HG03108 (cell line): ENCODE data around the gene RHO.
"Not testable (repeated sequence)": the region's sequence is repeated elsewhere in the genome, so short reads cannot be mapped to it uniquely, and the experiment has no call there.

Source experiments
- ATAC-seq: cut with Tn5 transposase; IDR thresholded peaks from one replicate; pipeline ENCODE4 v1.9.1; 2021; ENCODE audit warnings: moderate library complexity; ENCODE audit not compliant: unreplicated experiment

Gene RHO

GRCh38 chr3:129528589-129529100, at the start of gene RHO:
RHO (plus strand) TSS chr3:129528639; CDS start chr3:129528734, 95 bp downstream.
- ATAC-seq = no peak

GRCh38 chr3:129481225-129481765, 47.1 kb upstream of the RHO start:
- not testable (repeated sequence) for ATAC-seq

GRCh38 chr3:129481766-129482332, 46.6 kb upstream of the RHO start:
- no peak for ATAC-seq

- ATAC-seq = no peak
These were observed 45.7 kb upstream of the RHO start for GRCh38 chr3:129482721-129483120.

- ATAC-seq = no peak
These were observed 44.6 kb upstream of the RHO start for GRCh38 chr3:129483870-129484269.

- ATAC-seq = not testable (repeated sequence)
These were observed 43.3 kb upstream of the RHO start for GRCh38 chr3:129485146-129485545.

- no peak for ATAC-seq
These were observed 42.4 kb upstream of the RHO start for GRCh38 chr3:129485721-129486663.

GRCh38 chr3:129486664-129487035, 41.8 kb upstream of the RHO start:
- ATAC-seq = no peak

GRCh38 chr3:129487183-129487867, 41.1 kb upstream of the RHO start:
- no peak for ATAC-seq

GRCh38 chr3:129487868-129488335, 40.5 kb upstream of the RHO start:
- ATAC-seq = not testable (repeated sequence)

GRCh38 chr3:129489258-129489657, 39.2 kb upstream of the RHO start:
- not testable (repeated sequence) for ATAC-seq

- peak; percentile 61 for ATAC-seq
These were observed 38.2 kb upstream of the RHO start for GRCh38 chr3:129490273-129490675.

- ATAC-seq = not testable (repeated sequence)
These were observed 37.4 kb upstream of the RHO start for GRCh38 chr3:129491077-129491476.

- ATAC-seq = no peak
These were observed 36.6 kb upstream of the RHO start for GRCh38 chr3:129491794-129492193.

- no peak for ATAC-seq
These were observed 35.7 kb upstream of the RHO start for GRCh38 chr3:129492691-129493090.

- no peak for ATAC-seq
These were observed 35.2 kb upstream of the RHO start for GRCh38 chr3:129493206-129493605.

GRCh38 chr3:129494499-129494898, 33.9 kb upstream of the RHO start:
- not testable (repeated sequence) for ATAC-seq

GRCh38 chr3:129495006-129495639, 33.3 kb upstream of the RHO start:
- not testable (repeated sequence) for ATAC-seq

GRCh38 chr3:129497876-129498275, 30.6 kb upstream of the RHO start:
- ATAC-seq = not testable (repeated sequence)
